ENCODE measurements around the gene C1orf146. TPM values are rescaled to one million over a fixed set of nuclear protein-coding genes. Genes with fewer than 3 reads are reported as not detected.
"Not testable (repeated sequence)": the region's sequence is repeated elsewhere in the genome, so short reads cannot be mapped to it uniquely, and the experiment has no call there.

The C1orf146 gene
- total RNA-seq, 1 donor from 2014 or later, result not detected

DNA sequence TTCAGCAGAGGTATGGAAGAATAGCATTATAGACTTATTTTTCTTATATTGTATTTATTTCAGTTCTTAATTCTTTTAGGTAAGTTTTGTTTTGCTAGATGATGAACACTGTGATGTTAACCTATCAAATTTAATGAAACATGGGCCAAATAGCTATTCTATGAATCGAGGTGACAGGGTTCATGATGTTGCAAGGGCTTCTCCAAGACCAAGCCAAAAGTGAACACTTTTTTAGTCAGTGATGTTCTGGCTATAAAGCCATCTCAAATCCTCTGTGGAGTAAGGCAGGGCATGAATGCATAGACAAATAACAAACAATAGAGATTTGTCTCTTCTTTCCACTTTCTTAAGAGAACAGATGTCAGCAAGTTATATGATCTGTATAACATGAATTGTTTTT lies 26.7 kb downstream of the C1orf146 start:
- no peak overlapping the region for H3K27ac Mint-ChIP-seq
- H3K27me3 Mint-ChIP-seq (ENCODE audit: insufficient read depth, low read depth), result peaks cover 2% of the 10 kb centered on the region
- H3K4me1 Mint-ChIP-seq, result no peaks in the 10 kb centered on the region

DNA sequence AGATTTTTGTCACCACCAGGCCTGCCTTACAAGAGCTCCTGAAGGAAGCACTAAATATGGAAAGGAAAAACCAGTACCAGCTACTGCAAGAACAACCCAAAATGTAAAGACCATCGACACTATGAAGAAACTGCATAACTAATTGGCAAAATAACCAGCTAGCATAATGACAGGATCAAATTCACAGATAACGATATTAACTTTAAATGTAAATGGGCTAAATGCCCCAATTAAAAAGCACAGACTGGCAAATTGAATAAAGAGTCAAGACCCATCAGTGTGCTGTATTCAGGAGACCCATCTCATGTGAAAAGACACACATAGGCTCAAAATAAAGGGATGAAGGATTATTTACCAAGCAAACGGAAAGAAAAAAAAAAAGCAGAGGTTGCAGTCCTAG lies 37.0 kb downstream of the C1orf146 start:
- not testable (repeated sequence) for H3K4me3 Mint-ChIP-seq; H2AFZ ChIP-seq (replicated peaks); H3K4me2 ChIP-seq; H3K27ac ChIP-seq; H3K27me3 ChIP-seq; H3K4me1 Mint-ChIP-seq; DNase-seq (ENCODE audit: low spot score); H3K79me2 ChIP-seq (ENCODE audit: low read depth); H4K20me1 ChIP-seq (ENCODE audit: low read depth); H3K9me3 ChIP-seq (ENCODE audit: low read depth); H3K27me3 Mint-ChIP-seq (ENCODE audit: insufficient read depth, low read depth); H3K9ac ChIP-seq; H3K4me3 ChIP-seq; H3K27ac Mint-ChIP-seq; H3F3A ChIP-seq (ENCODE audit: low read depth); H3K4me1 ChIP-seq
- Mint-ChIP-seq H3K36me3 (peaks cover 49% of the 10 kb centered on the region), H3K9me3 (peaks cover 14% of the 10 kb centered on the region)
- peaks cover 11% of the 10 kb centered on the region for H3K36me3 ChIP-seq

More for the DNA sequence above, 26.7 kb downstream of the C1orf146 start:
- TF ChIP-seq EZH2phosphoT487 (IDR thresholded peaks at IDR 0.05) (no peak), EZH2 (IDR thresholded peaks at IDR 0.05) (no peak)
- TF ChIP-seq, protein P1, sequence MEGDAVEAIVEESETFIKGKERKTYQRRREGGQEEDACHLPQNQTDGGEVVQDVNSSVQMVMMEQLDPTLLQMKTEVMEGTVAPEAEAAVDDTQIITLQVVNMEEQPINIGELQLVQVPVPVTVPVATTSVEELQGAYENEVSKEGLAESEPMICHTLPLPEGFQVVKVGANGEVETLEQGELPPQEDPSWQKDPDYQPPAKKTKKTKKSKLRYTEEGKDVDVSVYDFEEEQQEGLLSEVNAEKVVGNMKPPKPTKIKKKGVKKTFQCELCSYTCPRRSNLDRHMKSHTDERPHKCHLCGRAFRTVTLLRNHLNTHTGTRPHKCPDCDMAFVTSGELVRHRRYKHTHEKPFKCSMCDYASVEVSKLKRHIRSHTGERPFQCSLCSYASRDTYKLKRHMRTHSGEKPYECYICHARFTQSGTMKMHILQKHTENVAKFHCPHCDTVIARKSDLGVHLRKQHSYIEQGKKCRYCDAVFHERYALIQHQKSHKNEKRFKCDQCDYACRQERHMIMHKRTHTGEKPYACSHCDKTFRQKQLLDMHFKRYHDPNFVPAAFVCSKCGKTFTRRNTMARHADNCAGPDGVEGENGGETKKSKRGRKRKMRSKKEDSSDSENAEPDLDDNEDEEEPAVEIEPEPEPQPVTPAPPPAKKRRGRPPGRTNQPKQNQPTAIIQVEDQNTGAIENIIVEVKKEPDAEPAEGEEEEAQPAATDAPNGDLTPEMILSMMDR (IDR thresholded peaks at IDR 0.05), result no peak
- Mint-ChIP-seq H3K4me3 (no peak overlapping the region), H3K36me3 (peaks cover 3% of the 10 kb centered on the region), H3K9me3 (no peaks in the 10 kb centered on the region)
- Histone ChIP-seq H4K20me1 (ENCODE audit: low read depth) (no peaks in the 10 kb centered on the region), H3F3A (ENCODE audit: low read depth) (peaks cover 8% of the 10 kb centered on the region), H3K4me2 (no peak overlapping the region), H2AFZ (replicated peaks) (no peak overlapping the region), H3K79me2 (ENCODE audit: low read depth) (no peaks in the 10 kb centered on the region), H3K27ac (no peak overlapping the region), H3K9me3 (ENCODE audit: low read depth) (no peaks in the 10 kb centered on the region), H3K27me3 (no peaks in the 10 kb centered on the region), H3K4me1 (no peaks in the 10 kb centered on the region), H3K9ac (no peak overlapping the region), H3K36me3 (no peaks in the 10 kb centered on the region), H3K4me3 (no peak overlapping the region)
- DNase-seq (ENCODE audit: low spot score), result no peak

DNA sequence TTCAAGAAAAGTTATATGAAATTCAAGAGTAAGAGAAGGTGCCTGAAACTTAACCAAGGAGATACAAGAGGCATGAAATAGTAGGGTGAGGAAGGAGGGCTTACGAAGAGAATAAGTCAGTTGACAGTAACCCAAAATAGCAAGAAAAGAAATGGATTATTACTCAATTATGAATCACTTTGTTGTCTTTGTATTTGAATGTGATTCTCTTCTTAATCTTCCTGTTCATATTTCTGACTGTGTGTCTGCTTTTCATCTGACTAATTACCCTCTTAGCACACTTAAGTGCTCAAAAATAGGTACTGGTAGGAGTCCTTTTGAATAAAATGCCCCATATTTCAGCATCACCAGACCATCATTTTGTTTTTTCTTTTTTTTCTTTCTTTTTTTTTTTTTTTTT lies 41.6 kb downstream of the C1orf146 start:
- no peaks in the 10 kb centered on the region for H3K79me2 ChIP-seq (ENCODE audit: low read depth)
- peaks cover 54% of the 10 kb centered on the region for H3K36me3 Mint-ChIP-seq
- no peaks in the 10 kb centered on the region for H3K9me3 ChIP-seq (ENCODE audit: low read depth)
- H3K27ac ChIP-seq, result no peak overlapping the region
- H3K9ac ChIP-seq, result no peak overlapping the region
- no peaks in the 10 kb centered on the region for H3K4me1 Mint-ChIP-seq
- TF ChIP-seq, protein P1 (IDR thresholded peaks at IDR 0.05), result no peak
- TF ChIP-seq EZH2 (IDR thresholded peaks at IDR 0.05), result no peak
- no peak for TF ChIP-seq EZH2phosphoT487 (IDR thresholded peaks at IDR 0.05)
- H3K27ac Mint-ChIP-seq, result no peak overlapping the region
- no peaks in the 10 kb centered on the region for H3K27me3 ChIP-seq
- peaks cover 7% of the 10 kb centered on the region for H3K36me3 ChIP-seq
- H3K4me3 Mint-ChIP-seq, result no peak overlapping the region
- H4K20me1 ChIP-seq (ENCODE audit: low read depth), result no peaks in the 10 kb centered on the region
- H2AFZ ChIP-seq (replicated peaks), result no peak overlapping the region
- peaks cover 3% of the 10 kb centered on the region for H3K27me3 Mint-ChIP-seq (ENCODE audit: insufficient read depth, low read depth)
- peaks cover 10% of the 10 kb centered on the region for H3K9me3 Mint-ChIP-seq
- H3F3A ChIP-seq (ENCODE audit: low read depth), result no peaks in the 10 kb centered on the region
- no peak overlapping the region for H3K4me3 ChIP-seq
- no peak overlapping the region for H3K4me2 ChIP-seq
- no peaks in the 10 kb centered on the region for H3K4me1 ChIP-seq
- no peak for DNase-seq (ENCODE audit: low spot score)

DNA sequence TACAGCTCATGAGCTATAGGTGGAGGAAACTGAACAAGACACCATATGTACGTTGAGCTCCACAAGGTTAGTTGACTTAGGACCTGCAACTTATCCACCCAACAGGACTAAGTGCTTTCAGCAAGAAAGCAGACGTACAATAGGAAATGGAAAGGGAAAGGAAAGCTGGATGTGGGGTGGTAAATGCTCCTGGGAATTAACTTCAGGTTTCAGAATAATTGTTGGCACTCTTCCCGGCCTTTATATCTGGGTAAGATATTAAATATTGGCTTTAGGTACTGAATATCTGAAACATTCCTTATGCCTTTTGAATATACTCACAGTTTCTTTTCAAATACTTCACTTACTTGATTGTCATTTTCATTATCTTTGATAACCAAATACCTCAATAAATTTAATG lies 44.8 kb downstream of the C1orf146 start:
- Mint-ChIP-seq H3K36me3 (peaks cover 27% of the 10 kb centered on the region), H3K4me3 (no peak overlapping the region), H3K27me3 (ENCODE audit: insufficient read depth, low read depth) (peaks cover 3% of the 10 kb centered on the region), H3K27ac (no peak overlapping the region), H3K4me1 (no peaks in the 10 kb centered on the region), H3K9me3 (no peaks in the 10 kb centered on the region)
- no peak overlapping the region for H2AFZ ChIP-seq (replicated peaks)
- no peaks in the 10 kb centered on the region for H3K27me3 ChIP-seq
- H3K9ac ChIP-seq, result no peak overlapping the region
- no peaks in the 10 kb centered on the region for H3F3A ChIP-seq (ENCODE audit: low read depth)
- H3K36me3 ChIP-seq, result peaks cover 13% of the 10 kb centered on the region
- H4K20me1 ChIP-seq (ENCODE audit: low read depth), result no peaks in the 10 kb centered on the region
- H3K9me3 ChIP-seq (ENCODE audit: low read depth), result no peaks in the 10 kb centered on the region
- H3K27ac ChIP-seq, result no peak overlapping the region
- no peak for DNase-seq (ENCODE audit: low spot score)
- no peak overlapping the region for H3K4me2 ChIP-seq
- TF ChIP-seq, protein P1 (IDR thresholded peaks at IDR 0.05), result no peak
- no peak for TF ChIP-seq EZH2phosphoT487 (IDR thresholded peaks at IDR 0.05)
- no peaks in the 10 kb centered on the region for H3K4me1 ChIP-seq
- H3K4me3 ChIP-seq, result no peak overlapping the region
- no peaks in the 10 kb centered on the region for H3K79me2 ChIP-seq (ENCODE audit: low read depth)
